Esophagus squamous epithelium (tissue), 4 donors: ENCODE measurements around the gene PRDM2.

Source experiments
- POLR2A ChIP-seq, 4 donors: fragments of 450-650 bp; IDR thresholded peaks; one replicate each; pipeline ENCODE4 v1.6.1; 2017; ENCODE audit warnings: antibody characterized with exemption in 4 of 4, mild to moderate bottlenecking in 4 of 4, moderate library complexity in 3 of 4
- TF ChIP-seq, protein P1 (sequence below), 6 experiments: fragments of 450-650 bp in 4 of 6; fragments of 200-600 bp in 2 of 6; sonication (generic) in 2 of 6; IDR thresholded peaks; one replicate each; pipeline ENCODE4 v1.5.1; 2016 to 2019; ENCODE audit warnings: antibody characterized with exemption in 6 of 6, mild to moderate bottlenecking in 4 of 6, moderate library complexity in 4 of 6

DNA sequence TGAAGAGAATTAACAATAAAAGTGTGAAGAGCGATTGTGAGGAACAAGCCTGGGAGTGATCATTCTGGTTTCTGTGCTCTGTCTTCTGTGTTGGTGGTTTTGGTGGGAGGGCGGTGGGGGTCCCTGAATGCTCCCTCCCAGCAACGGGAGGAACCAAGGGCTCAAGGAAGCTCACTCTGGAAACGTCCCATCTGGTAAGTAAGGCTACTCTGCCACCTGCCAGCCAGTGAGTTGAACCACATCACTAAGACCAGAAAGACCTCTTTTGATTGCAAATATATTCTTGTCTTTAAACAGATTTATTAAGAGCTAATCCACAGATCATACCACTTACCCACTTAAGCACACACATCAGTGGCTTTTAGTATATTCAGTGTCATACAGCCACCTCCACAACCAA is 125.0 kb downstream of the PRDM2 start:
- TF ChIP-seq, protein P1, sequence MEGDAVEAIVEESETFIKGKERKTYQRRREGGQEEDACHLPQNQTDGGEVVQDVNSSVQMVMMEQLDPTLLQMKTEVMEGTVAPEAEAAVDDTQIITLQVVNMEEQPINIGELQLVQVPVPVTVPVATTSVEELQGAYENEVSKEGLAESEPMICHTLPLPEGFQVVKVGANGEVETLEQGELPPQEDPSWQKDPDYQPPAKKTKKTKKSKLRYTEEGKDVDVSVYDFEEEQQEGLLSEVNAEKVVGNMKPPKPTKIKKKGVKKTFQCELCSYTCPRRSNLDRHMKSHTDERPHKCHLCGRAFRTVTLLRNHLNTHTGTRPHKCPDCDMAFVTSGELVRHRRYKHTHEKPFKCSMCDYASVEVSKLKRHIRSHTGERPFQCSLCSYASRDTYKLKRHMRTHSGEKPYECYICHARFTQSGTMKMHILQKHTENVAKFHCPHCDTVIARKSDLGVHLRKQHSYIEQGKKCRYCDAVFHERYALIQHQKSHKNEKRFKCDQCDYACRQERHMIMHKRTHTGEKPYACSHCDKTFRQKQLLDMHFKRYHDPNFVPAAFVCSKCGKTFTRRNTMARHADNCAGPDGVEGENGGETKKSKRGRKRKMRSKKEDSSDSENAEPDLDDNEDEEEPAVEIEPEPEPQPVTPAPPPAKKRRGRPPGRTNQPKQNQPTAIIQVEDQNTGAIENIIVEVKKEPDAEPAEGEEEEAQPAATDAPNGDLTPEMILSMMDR (IDR thresholded peaks at IDR 0.05) = no peak
- TF ChIP-seq POLR2A (IDR thresholded peaks at IDR 0.05) = no peak
